WTC11 (cell line): Measurements from ENCODE around the gene AGBL1. TPM values are rescaled to one million over a fixed set of nuclear protein-coding genes. Genes with fewer than 3 reads are reported as not detected.

Experiments used
- ATAC-seq: fragments of 200-7000 bp; cut with Tn5 transposase; 2 replicates; pipeline ENCODE4 v1.10.0; 2021; ENCODE audit warnings: mild to moderate bottlenecking, moderate library complexity
- CTCF ChIA-PET: fragments of 300-600 bp; sonication (Branson Sonifier 250); formaldehyde crosslinking; loops from one replicate; lab custom pipeline; 2021; ENCODE audit warnings: antibody characterized with exemption; lab: Charles Lee
- POLR2A ChIA-PET: fragments of 350-600 bp; sonication (Branson Sonifier 250); formaldehyde crosslinking; loops from one replicate; lab custom pipeline; 2021; ENCODE audit warnings: antibody characterized with exemption; lab: Charles Lee
- DNase-seq: peaks from one replicate; pipeline ENCODE4 v3.0.0; 2021; ENCODE audit warnings: low spot score
- H3K27ac Mint-ChIP-seq: 2 replicates; pipeline ENCODE4 v1.8.0; 2021; ENCODE audit warnings: mixed read lengths
- H3K27me3 Mint-ChIP-seq: 2 replicates; pipeline ENCODE4 v1.8.0; 2021; ENCODE audit warnings: low read depth, mild to moderate bottlenecking, moderate library complexity, mixed read lengths
- H3K36me3 Mint-ChIP-seq: 2 replicates; pipeline ENCODE4 v1.8.0; 2021; ENCODE audit warnings: mixed read lengths
- H3K4me1 Mint-ChIP-seq: 2 replicates; pipeline ENCODE4 v1.8.0; 2022; ENCODE audit warnings: mixed read lengths
- H3K4me3 Mint-ChIP-seq: 2 replicates; pipeline ENCODE4 v1.8.0; 2021; ENCODE audit warnings: mild to moderate bottlenecking, moderate library complexity, mixed read lengths
- H3K9me3 Mint-ChIP-seq: 2 replicates; pipeline ENCODE4 v1.8.0; 2021; ENCODE audit warnings: mixed read lengths
- ATF1 ChIP-seq: sonication (generic); formaldehyde crosslinking; IDR thresholded peaks from 2 replicates; pipeline ENCODE4 v1.8.1; 2023; ENCODE audit warnings: mild to moderate bottlenecking, moderate library complexity, missing genetic modification reagents
- CBFB ChIP-seq: sonication (generic); formaldehyde crosslinking; IDR thresholded peaks from 2 replicates; pipeline ENCODE4 v1.8.1; 2022; ENCODE audit warnings: mild to moderate bottlenecking, low read depth, missing genetic modification reagents
- CREB1 ChIP-seq: sonication (generic); formaldehyde crosslinking; IDR thresholded peaks from 2 replicates; pipeline ENCODE4 v1.8.0; 2023; ENCODE audit warnings: mild to moderate bottlenecking, missing genetic modification reagents
- ETV6 ChIP-seq: sonication (generic); formaldehyde crosslinking; IDR thresholded peaks from 2 replicates; pipeline ENCODE4 v1.8.1; 2022; ENCODE audit warnings: mild to moderate bottlenecking, missing genetic modification reagents
- FOXJ3 ChIP-seq: sonication (generic); formaldehyde crosslinking; IDR thresholded peaks from 2 replicates; pipeline ENCODE4 v1.9.0; 2021; ENCODE audit warnings: missing genetic modification reagents, mild to moderate bottlenecking, borderline replicate concordance
- IRF1 ChIP-seq: sonication (generic); formaldehyde crosslinking; IDR thresholded peaks from 2 replicates; pipeline ENCODE4 v1.8.0; 2023; ENCODE audit warnings: missing genetic modification reagents
- MYBL2 ChIP-seq: sonication (generic); formaldehyde crosslinking; IDR thresholded peaks from 2 replicates; pipeline ENCODE4 v1.8.1; 2023; ENCODE audit warnings: mild to moderate bottlenecking, moderate library complexity, missing genetic modification reagents
- NFATC4 ChIP-seq: fragments of 250-450 bp; sonication (Bioruptor Pico); IDR thresholded peaks from 2 replicates; pipeline ENCODE4 v1.9.0; 2021; ENCODE audit warnings: mild to moderate bottlenecking
- NFE2L1 ChIP-seq: sonication (generic); formaldehyde crosslinking; IDR thresholded peaks from 2 replicates; pipeline ENCODE4 v1.8.1; 2023; ENCODE audit warnings: missing genetic modification reagents
- NFYB ChIP-seq: sonication (generic); formaldehyde crosslinking; conservative IDR thresholded peaks from 2 replicates; pipeline ENCODE4 v1.8.0; 2022; ENCODE audit warnings: low read depth, missing genetic modification reagents
- OVOL2 ChIP-seq: fragments of 250-450 bp; sonication (Bioruptor Pico); IDR thresholded peaks from 2 replicates; pipeline ENCODE4 v1.9.0; 2021; ENCODE audit warnings: mild to moderate bottlenecking, borderline replicate concordance
- PRRX2 ChIP-seq: fragments of 250-450 bp; sonication (Bioruptor Pico); IDR thresholded peaks from 2 replicates; pipeline ENCODE4 v1.8.0; 2021; ENCODE audit warnings: mild to moderate bottlenecking
- RELA ChIP-seq: sonication (generic); formaldehyde crosslinking; IDR thresholded peaks from 2 replicates; pipeline ENCODE4 v1.8.1; 2022; ENCODE audit warnings: missing genetic modification reagents, mild to moderate bottlenecking, borderline replicate concordance
- SOX15 ChIP-seq: fragments of 250-450 bp; sonication (Bioruptor Pico); IDR thresholded peaks from 2 replicates; pipeline ENCODE4 v1.9.0; 2021; ENCODE audit warnings: mild to moderate bottlenecking
- TCF7 ChIP-seq: sonication (generic); formaldehyde crosslinking; IDR thresholded peaks from 2 replicates; pipeline ENCODE4 v1.8.0; 2022; ENCODE audit warnings: mild to moderate bottlenecking, low read depth, missing genetic modification reagents, moderate library complexity
- ZSCAN18 ChIP-seq: fragments of 250-450 bp; sonication (Bioruptor Pico); IDR thresholded peaks from 2 replicates; pipeline ENCODE4 v2.1.2; 2022; ENCODE audit warnings: mild to moderate bottlenecking, moderate library complexity
- total RNA-seq: library from RNA; stranded (reverse); gene quantifications from 3 replicates; pipeline ENCODE4 v1.2.3, GENCODE V29; 2021
- TF ChIP-seq, protein P1 (sequence below): fragments of 250-450 bp; sonication (Bioruptor Pico); IDR thresholded peaks from 2 replicates; pipeline ENCODE4 v1.9.0; 2021; ENCODE audit warnings: mild to moderate bottlenecking
- TF ChIP-seq, protein P2 (sequence below): sonication (generic); formaldehyde crosslinking; IDR thresholded peaks from 2 replicates; pipeline ENCODE4 v1.8.0; 2023; ENCODE audit warnings: missing genetic modification reagents, mild to moderate bottlenecking, borderline replicate concordance
- TF ChIP-seq, protein P3 (sequence below): fragments of 250-450 bp; sonication (Bioruptor Pico); conservative IDR thresholded peaks from 2 replicates; pipeline ENCODE4 v1.9.0; 2021; ENCODE audit warnings: mild to moderate bottlenecking
- TF ChIP-seq, protein P4 (sequence below): fragments of 250-450 bp; sonication (Bioruptor Pico); IDR thresholded peaks from 2 replicates; pipeline ENCODE4 v1.9.0; 2021; ENCODE audit warnings: moderate library complexity, mild to moderate bottlenecking, inconsistent platforms, borderline replicate concordance

AGBL1 gene
- total RNA-seq, 1 experiment from 2014 or later = not detected

- no peak for TF ChIP-seq MYBL2 (CRISPR knock-in tag)
- TF ChIP-seq, protein P1, sequence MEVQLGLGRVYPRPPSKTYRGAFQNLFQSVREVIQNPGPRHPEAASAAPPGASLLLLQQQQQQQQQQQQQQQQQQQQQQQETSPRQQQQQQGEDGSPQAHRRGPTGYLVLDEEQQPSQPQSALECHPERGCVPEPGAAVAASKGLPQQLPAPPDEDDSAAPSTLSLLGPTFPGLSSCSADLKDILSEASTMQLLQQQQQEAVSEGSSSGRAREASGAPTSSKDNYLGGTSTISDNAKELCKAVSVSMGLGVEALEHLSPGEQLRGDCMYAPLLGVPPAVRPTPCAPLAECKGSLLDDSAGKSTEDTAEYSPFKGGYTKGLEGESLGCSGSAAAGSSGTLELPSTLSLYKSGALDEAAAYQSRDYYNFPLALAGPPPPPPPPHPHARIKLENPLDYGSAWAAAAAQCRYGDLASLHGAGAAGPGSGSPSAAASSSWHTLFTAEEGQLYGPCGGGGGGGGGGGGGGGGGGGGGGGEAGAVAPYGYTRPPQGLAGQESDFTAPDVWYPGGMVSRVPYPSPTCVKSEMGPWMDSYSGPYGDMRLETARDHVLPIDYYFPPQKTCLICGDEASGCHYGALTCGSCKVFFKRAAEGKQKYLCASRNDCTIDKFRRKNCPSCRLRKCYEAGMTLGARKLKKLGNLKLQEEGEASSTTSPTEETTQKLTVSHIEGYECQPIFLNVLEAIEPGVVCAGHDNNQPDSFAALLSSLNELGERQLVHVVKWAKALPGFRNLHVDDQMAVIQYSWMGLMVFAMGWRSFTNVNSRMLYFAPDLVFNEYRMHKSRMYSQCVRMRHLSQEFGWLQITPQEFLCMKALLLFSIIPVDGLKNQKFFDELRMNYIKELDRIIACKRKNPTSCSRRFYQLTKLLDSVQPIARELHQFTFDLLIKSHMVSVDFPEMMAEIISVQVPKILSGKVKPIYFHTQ (CRISPR knock-in tag) = no peak
- TF ChIP-seq IRF1 (CRISPR knock-in tag) = no peak
- TF ChIP-seq OVOL2 (CRISPR knock-in tag) = no peak
- no peak for TF ChIP-seq CREB1 (CRISPR knock-in tag)
- no peak for TF ChIP-seq FOXJ3 (CRISPR knock-in tag)
- no peak for TF ChIP-seq RELA (CRISPR knock-in tag)
- no peak for TF ChIP-seq ZSCAN18 (CRISPR knock-in tag)
- TF ChIP-seq, protein P2, sequence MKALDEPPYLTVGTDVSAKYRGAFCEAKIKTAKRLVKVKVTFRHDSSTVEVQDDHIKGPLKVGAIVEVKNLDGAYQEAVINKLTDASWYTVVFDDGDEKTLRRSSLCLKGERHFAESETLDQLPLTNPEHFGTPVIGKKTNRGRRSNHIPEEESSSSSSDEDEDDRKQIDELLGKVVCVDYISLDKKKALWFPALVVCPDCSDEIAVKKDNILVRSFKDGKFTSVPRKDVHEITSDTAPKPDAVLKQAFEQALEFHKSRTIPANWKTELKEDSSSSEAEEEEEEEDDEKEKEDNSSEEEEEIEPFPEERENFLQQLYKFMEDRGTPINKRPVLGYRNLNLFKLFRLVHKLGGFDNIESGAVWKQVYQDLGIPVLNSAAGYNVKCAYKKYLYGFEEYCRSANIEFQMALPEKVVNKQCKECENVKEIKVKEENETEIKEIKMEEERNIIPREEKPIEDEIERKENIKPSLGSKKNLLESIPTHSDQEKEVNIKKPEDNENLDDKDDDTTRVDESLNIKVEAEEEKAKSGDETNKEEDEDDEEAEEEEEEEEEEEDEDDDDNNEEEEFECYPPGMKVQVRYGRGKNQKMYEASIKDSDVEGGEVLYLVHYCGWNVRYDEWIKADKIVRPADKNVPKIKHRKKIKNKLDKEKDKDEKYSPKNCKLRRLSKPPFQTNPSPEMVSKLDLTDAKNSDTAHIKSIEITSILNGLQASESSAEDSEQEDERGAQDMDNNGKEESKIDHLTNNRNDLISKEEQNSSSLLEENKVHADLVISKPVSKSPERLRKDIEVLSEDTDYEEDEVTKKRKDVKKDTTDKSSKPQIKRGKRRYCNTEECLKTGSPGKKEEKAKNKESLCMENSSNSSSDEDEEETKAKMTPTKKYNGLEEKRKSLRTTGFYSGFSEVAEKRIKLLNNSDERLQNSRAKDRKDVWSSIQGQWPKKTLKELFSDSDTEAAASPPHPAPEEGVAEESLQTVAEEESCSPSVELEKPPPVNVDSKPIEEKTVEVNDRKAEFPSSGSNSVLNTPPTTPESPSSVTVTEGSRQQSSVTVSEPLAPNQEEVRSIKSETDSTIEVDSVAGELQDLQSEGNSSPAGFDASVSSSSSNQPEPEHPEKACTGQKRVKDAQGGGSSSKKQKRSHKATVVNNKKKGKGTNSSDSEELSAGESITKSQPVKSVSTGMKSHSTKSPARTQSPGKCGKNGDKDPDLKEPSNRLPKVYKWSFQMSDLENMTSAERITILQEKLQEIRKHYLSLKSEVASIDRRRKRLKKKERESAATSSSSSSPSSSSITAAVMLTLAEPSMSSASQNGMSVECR (CRISPR knock-in tag) = no peak
- TF ChIP-seq CBFB (CRISPR knock-in tag) = no peak
- TF ChIP-seq TCF7 (CRISPR knock-in tag) = no peak
Measured at GRCh38 chr15:86645925-86646500, 566.3 kb downstream of the AGBL1 start (continued).

- Mint-ChIP-seq H3K36me3 (no peaks in the 10 kb centered on the region), H3K4me1 (no peaks in the 10 kb centered on the region), H3K4me3 (no peak overlapping the region), H3K27ac (no peak overlapping the region), H3K9me3 (0 out of 2 replicates have a peak, but pooled peaks cover 3% of the 10 kb centered on the region), H3K27me3 (no peaks in the 10 kb centered on the region)
- no peak for DNase-seq
- ChIA-PET POLR2A (no interaction called here), CTCF (interaction anchor here (1.2 kb wide), 1 partner anchor 23 kb away, joined by 3 read pairs; no protein-coding TSS in a partner anchor)
- no peak for ATAC-seq
- TF ChIP-seq, protein P3, sequence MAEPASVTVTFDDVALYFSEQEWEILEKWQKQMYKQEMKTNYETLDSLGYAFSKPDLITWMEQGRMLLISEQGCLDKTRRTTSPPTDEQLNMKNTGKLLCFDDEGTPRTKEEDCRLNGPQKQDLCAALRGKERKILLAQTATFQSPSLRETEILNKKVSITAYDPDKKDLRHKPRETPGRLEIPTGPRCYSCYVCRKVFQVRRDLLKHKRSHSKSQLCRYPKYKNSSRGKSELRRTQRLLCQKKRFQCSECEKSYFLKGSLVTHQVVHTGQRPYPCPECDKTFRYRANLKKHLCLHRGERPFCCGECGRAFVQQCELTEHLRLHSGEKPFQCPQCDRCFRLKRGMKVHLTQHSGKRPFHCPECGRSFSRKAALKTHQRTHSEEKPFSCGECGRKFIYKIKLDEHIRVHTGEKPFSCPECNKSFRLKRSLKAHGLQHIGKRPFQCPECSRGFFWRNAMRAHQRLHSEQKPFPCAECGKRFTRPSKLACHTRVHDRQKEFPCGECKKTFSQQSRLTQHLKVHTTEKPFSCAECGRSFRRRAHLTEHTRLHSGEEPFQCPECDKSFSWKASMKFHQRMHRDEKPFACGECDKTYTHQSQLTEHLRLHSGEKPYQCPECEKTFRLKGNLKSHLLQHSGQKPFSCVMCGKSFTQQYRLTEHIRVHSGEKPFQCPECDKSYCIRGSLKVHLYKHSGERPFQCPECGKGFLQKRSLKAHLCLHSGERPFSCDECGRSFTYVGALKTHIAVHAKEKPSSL (CRISPR knock-in tag) = no peak
- no peak for TF ChIP-seq ETV6 (CRISPR knock-in tag)
- no peak for TF ChIP-seq SOX15 (CRISPR knock-in tag)
- TF ChIP-seq ATF1 = no peak
- no peak for TF ChIP-seq NFYB (CRISPR knock-in tag)
- TF ChIP-seq PRRX2 = no peak
- TF ChIP-seq, protein P4, sequence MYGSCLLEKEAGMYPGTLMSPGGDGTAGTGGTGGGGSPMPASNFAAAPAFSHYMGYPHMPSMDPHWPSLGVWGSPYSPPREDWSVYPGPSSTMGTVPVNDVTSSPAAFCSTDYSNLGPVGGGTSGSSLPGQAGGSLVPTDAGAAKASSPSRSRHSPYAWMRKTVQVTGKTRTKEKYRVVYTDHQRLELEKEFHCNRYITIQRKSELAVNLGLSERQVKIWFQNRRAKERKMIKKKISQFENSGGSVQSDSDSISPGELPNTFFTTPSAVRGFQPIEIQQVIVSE (CRISPR knock-in tag) = no peak
- TF ChIP-seq NFATC4 (CRISPR knock-in tag) = no peak
- TF ChIP-seq RELA (CRISPR knock-in tag) = no peak
- TF ChIP-seq NFE2L1 (CRISPR knock-in tag) = no peak
Measured at GRCh38 chr15:86647810-86648440, 568.3 kb downstream of the AGBL1 start.
